Raji (cell line): Measurements from ENCODE around the gene PDE4D.

Experiments
- POLR2A ChIP-seq: IDR thresholded peaks from 2 replicates; pipeline ENCODE4 v1.6.1; 2011; ENCODE audit warnings: low read depth, low read length, control low read depth; ENCODE audit not compliant: insufficient read depth

PDE4D gene

GRCh38 chr5:59036274-59036961 is 857.1 kb downstream of the PDE4D start:
- no peak for TF ChIP-seq POLR2A

GRCh38 chr5:59035681-59036080 is 857.8 kb downstream of the PDE4D start:
- TF ChIP-seq POLR2A, result no peak

GRCh38 chr5:59034498-59035186 is 858.9 kb downstream of the PDE4D start:
- no peak for TF ChIP-seq POLR2A

- TF ChIP-seq POLR2A, result no peak
These were observed 866.2 kb downstream of the PDE4D start for GRCh38 chr5:59027145-59027907.

DNA sequence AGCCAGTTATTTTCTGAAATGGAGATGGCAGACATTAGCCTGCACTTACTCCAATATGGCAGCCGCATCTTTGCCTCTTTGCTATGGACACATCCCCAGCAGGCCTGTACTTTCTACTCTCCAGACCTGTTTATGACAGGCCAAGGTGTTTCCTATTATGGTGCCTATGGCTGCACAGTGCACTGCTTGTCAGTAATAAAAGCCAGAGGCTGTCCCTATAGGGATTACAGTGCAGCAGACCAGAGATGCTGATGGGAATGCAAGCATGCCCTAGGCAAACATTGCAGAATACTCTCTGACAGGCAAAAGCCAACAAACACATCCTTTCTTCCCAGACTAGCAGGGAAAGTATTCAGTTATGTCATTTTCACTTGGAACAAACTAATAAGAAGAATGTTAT is 867.8 kb downstream of the PDE4D start:
- TF ChIP-seq POLR2A, result no peak

DNA sequence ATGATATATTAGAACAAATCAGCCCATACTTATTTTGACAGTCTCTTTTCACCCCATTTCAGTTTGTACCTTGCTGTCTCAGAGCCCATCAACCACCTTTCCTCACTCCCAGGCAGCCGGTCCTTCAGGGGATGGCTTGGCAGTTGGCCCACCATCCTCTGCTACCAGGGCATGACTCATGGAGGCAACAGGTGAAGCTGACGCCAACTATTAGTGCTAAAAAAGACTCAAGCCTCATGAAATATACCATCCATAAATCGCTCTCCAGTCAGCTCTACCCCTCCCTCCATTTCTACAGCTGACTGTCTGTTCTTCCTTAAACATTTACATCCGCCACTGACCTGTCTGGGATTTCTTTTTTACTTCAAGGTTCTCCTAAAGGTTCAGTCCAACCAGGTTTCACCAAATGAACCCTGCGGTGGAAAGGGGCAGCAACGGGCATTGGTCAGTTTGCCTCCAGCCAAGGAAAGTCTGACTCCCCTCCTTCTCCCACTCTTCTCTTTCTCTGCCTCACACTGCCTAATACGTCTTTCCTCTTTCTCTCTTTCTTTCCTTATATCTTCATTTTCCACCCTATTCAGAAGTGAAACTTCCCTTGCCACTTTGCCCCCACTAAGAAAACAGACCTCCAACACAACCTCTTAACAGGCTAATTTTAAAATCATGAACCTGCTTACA is 871.5 kb downstream of the PDE4D start:
- no peak for TF ChIP-seq POLR2A

DNA sequence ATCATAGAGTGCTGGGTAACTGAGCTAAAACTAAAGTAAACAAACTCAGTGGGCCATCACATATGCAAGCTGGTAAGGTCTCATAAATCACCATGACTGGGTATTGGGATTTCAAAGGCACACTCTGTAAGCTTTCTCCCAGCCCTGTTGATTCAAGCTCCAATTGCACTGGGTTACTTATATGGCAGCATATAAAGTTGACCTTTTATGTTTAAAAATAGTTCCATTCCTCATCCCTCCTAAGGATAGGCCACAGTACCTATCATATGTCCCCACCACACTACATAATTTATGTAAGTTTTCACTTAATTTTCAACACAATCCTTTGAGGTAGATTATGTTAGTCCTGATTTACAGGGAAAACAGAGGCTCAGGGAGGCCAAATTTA is 872.2 kb downstream of the PDE4D start:
- no peak for TF ChIP-seq POLR2A

DNA sequence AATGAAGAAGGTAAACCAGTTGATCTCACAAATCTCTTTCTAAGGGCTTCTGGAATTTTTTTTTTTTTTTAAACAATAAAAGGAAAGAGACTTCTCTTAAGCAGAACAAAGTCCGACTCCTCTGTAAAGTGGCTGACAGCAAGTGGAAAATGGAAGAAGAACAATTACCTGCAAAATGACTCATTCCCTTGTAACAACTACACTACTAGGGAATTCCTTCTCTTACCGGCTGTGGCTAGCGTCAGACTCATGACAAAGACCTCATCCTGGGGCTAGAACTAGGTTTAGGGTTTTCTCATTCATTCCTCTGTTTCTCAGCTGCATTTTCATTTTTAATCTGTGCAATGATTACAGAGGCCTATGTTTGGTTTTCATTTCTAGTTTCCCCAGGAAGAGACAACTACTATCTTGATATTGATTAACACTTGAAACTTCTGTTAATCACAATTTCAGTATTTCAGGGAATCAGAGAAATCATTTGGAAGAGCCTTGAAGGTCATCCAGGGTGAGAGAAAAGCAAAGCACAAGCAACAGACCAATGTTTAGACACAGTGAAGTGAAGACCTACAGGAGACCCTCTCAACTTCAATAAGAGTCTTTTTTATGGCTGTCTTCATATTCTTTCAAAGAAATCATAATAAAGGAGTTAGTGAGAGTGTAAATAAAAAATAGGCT is 872.8 kb downstream of the PDE4D start:
- TF ChIP-seq POLR2A, result no peak

GRCh38 chr5:59019078-59019477 is 874.4 kb downstream of the PDE4D start:
- no peak for TF ChIP-seq POLR2A

DNA sequence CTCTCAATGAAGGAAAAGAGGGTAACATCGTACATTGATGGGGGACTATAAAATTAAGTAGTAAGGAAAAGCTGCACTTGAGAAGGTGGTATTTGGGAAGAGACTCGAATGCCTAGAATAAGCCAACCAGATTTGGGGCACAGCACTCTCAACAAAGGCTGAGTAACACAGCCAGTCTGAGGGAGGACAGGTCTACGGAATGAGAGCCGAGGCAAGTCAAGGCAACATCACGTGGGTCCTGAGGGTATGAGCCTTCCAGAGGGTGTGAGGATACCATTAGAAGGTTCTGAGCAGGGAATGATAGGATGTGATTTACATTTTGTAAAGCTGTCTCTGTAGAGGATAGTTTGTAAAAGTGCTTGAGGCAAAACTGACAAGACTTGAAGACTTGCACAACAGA is 876.6 kb downstream of the PDE4D start:
- no peak for TF ChIP-seq POLR2A

GRCh38 chr5:59008816-59009473 is 884.6 kb downstream of the PDE4D start:
- TF ChIP-seq POLR2A, result no peak

- TF ChIP-seq POLR2A, result no peak
These were observed 886.0 kb downstream of the PDE4D start for GRCh38 chr5:59007460-59008063.

DNA sequence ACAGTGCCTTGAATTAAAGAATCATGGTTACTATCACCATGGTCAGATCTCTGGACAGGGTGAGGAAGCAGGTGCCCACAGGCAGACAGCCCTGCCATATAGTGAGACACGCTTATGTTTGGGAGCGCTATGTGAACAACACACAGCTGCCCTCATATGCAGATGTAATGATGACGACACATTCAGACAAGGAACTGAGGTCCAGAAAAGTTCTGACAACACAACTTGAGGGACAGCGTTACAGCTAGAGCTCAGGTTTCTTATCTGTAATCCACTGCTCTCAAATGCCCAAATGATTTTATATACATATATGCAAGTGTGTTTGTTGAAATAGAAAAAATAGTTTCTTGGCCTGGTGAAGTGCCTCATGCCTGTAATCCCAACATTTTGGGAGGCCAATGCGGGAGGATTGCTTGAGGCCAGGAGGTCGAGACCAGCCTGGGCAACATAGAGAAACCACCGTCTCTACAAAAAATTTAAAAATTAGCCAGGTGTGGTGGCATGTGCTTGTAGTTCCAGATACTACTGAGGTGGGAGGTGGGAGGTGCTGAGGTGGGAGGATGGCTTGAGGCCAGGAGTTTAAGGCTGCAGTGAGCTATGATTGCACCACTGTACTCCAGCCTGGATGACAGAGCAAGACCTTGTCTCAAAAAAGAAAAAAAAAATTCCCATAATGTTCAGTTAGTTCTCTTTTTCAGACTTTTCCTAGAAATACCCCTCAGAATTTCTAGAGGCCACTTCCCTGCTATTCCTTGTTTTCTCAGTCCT is 887.4 kb downstream of the PDE4D start:
- no peak for TF ChIP-seq POLR2A
